ENCODE data around the gene IL22. TPM values are rescaled to one million over a fixed set of nuclear protein-coding genes. Genes with fewer than 3 reads are reported as not detected.

The IL22 gene
- total RNA-seq, 1 experiment from 2014 or later: not detected

GRCh38 chr12:68242777-68243176 is 10.6 kb downstream of the IL22 start:
- no TSS peak for BruUV-seq (replicated peaks)
- Histone ChIP-seq H2AFZ (ENCODE audit: low read depth, low read length, poor library complexity, severe bottlenecking) (no peak overlapping the region), H3K27ac (ENCODE audit: low read depth, low read length) (no peak overlapping the region), H3K79me2 (ENCODE audit: insufficient read depth, low read length) (no peaks in the 10 kb centered on the region), H3K9me3 (ENCODE audit: control insufficient read depth in 1 of 2, insufficient read depth in 1 of 2, low read depth in 1 of 2, low read length in 2 of 2) (no peaks in the 10 kb centered on the region), H3K4me1 (ENCODE audit: control insufficient read depth in 1 of 2, insufficient read depth in 2 of 2, low read length in 2 of 2) (no peaks in the 10 kb centered on the region; a peak in 1 of 4 replicates), H4K20me1 (ENCODE audit: insufficient read depth) (no peaks in the 10 kb centered on the region), H3K4me2 (ENCODE audit: low read length) (no peak overlapping the region), H3K4me3 (replicated peaks in 1 of 2; ENCODE audit: low read depth in 1 of 2, low read length in 2 of 2) (no peak overlapping the region), H3K27me3 (ENCODE audit: insufficient read depth, low read length) (no peaks in the 10 kb centered on the region), H3K9ac (ENCODE audit: low read length) (no peak overlapping the region), H3K36me3 (ENCODE audit: control insufficient read depth in 1 of 2, insufficient read depth in 2 of 2, low read length in 2 of 2) (no peaks in the 10 kb centered on the region), H3K9me2 (ENCODE audit: insufficient read depth) (no peaks in the 10 kb centered on the region)
- CTCF ChIA-PET: no interaction called here
- intact Hi-C loops (cut with micrococcal nuclease): no loop called here
- ATAC-seq: no peak
- TF ChIP-seq, protein P1, sequence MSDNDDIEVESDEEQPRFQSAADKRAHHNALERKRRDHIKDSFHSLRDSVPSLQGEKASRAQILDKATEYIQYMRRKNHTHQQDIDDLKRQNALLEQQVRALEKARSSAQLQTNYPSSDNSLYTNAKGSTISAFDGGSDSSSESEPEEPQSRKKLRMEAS (IDR thresholded peaks at IDR 0.05): no peak
- no peak for TF ChIP-seq SIN3A (IDR thresholded peaks at IDR 0.05; ENCODE audit: low read depth)
- no peak for TF ChIP-seq ATF3 (IDR thresholded peaks at IDR 0.05)
- TF ChIP-seq, protein P2, sequence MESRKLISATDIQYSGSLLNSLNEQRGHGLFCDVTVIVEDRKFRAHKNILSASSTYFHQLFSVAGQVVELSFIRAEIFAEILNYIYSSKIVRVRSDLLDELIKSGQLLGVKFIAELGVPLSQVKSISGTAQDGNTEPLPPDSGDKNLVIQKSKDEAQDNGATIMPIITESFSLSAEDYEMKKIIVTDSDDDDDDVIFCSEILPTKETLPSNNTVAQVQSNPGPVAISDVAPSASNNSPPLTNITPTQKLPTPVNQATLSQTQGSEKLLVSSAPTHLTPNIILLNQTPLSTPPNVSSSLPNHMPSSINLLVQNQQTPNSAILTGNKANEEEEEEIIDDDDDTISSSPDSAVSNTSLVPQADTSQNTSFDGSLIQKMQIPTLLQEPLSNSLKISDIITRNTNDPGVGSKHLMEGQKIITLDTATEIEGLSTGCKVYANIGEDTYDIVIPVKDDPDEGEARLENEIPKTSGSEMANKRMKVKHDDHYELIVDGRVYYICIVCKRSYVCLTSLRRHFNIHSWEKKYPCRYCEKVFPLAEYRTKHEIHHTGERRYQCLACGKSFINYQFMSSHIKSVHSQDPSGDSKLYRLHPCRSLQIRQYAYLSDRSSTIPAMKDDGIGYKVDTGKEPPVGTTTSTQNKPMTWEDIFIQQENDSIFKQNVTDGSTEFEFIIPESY (IDR thresholded peaks at IDR 0.05; ENCODE audit: extremely low read depth, insufficient replicate concordance, low read length): no peak
- TF ChIP-seq YY1 (IDR thresholded peaks at IDR 0.05; ENCODE audit: extremely low read depth, insufficient replicate concordance, low read depth, low read length): no peak
- TF ChIP-seq REST (IDR thresholded peaks at IDR 0.05; ENCODE audit: low read depth): no peak
- no peak for TF ChIP-seq SP1 (IDR thresholded peaks at IDR 0.05; ENCODE audit: low read depth)
- POLR2A ChIA-PET: no interaction called here
- RAD21 ChIA-PET (ENCODE audit: low non-redundant PET in 1 of 2, low total read pairs in 2 of 2, uncharacterized antibody in 2 of 2, unreplicated experiment in 2 of 2): no interaction called here
- no peak for DNase-seq (ENCODE audit: low read depth, low spot score)
